NCI-H2107 treated with DMSO at 0.1 percent for 48 hours (cell line): ENCODE results near the gene IFIT1B.
"Not testable (repeated sequence)": the region's sequence is repeated elsewhere in the genome, so short reads cannot be mapped to it uniquely, and the experiment has no call there.

Experiments
- DNase-seq: peaks from one replicate; lab custom pipeline; 2025; ENCODE audit not compliant: unreplicated experiment; lab: John Stamatoyannopoulos, UW

Gene IFIT1B

GRCh38 chr10:89377705-89378637 lies at the start of gene IFIT1B:
TSS of gene IFIT1B (plus strand) at chr10:89378056. CDS start at chr10:89378136, 80 bp downstream.
- DNase-seq: no peak

- no peak for DNase-seq
Observed at GRCh38 chr10:89329151-89329550, 48.7 kb upstream of the IFIT1B start.

DNA sequence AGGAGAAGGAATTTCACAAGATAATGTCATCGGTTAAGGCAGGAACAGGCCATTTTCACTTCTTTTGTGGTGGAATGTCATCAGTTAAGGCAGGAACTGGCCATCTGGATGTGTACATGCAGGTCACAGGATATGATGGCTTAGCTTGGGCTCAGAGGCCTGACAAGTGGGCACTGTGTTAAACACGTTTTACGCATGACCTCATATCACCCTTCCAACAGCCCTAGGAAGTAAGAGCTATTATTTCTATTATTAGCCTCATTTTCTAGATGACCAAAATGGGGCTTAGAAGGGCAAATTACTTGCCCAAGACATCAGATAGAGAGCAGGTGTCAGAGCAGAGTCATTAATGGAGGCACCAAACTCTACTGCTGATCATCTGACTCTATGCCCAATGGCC lies 47.8 kb upstream of the IFIT1B start:
- DNase-seq: not testable (repeated sequence)

- no peak for DNase-seq
Observed at GRCh38 chr10:89330537-89331212, 47.2 kb upstream of the IFIT1B start.

DNA sequence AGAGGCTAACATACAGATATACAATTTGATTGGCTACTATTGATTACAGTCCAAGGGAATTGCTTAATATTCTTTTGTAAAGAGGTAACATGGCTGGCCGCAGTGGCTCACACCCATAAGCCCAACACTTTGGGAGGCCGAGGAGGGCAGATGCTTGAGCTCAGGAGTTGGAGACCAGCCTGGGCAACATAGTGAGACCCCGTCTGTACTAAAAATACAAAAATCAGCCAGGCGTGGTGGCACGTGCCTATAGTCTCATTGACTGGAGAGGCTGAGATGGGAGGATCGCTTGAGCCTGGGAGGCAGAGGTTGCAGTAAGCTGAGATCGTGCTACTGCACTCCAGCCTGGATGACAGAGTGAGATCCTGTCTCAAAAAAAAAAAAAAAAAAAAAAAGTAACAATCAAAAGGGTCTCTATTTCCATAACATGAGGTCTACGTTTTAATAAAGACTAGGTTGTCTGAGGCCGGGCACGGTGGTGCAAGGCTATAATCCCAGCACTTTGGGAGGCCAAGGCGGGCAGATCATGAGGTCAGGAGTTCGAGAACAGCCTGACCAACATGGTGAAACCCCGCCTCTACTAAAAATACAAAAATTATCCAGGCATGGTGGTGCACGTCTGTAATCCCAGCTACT lies 46.3 kb upstream of the IFIT1B start:
- DNase-seq: not testable (repeated sequence)

GRCh38 chr10:89332123-89332633 lies 45.7 kb upstream of the IFIT1B start:
- DNase-seq: peak; percentile 21

DNA sequence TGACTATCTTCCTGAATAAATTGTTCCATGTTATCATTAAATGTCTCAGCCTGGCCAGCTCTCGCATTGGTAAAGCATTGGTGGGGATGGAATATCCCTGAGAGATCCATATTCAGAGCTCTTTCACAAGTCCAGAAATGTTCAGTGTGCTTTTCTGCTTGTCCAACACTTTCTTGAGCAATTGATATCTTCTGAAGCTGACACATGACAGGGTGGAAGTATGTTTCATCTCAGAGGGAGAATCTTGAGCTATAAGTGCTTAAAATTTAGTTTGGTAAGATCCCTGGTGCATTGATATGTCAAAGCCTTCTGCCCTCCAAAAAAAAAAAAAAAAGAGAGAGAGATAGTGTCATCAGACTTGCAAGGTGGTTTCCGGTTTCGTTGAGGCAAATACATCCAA lies 42.6 kb upstream of the IFIT1B start:
- DNase-seq: no peak

DNA sequence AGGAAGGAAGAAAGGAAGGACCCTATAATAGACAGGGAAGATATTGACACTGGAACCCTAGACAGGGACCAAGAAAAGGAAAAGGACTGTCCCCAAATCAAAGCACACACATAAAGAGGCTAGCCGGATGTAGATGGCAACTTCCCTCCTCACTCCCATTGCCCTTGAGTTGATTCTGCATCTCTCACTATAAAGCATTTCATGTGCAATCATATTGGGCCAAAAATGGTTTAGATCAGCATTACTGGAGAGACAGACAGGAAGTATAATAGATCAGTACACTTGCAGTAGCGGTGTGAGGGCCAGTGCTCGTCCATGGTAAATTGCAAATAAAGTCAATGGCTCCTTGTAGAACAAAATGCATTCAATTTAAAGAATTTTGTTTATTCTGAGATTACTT lies 41.6 kb upstream of the IFIT1B start:
- DNase-seq: no peak

- DNase-seq: no peak
Observed at GRCh38 chr10:89337484-89337883, 40.4 kb upstream of the IFIT1B start.

- no peak for DNase-seq
Observed at GRCh38 chr10:89338713-89339112, 39.1 kb upstream of the IFIT1B start.

- no peak for DNase-seq
Observed at GRCh38 chr10:89339875-89340274, 38.0 kb upstream of the IFIT1B start.

GRCh38 chr10:89341649-89342048 lies 36.2 kb upstream of the IFIT1B start:
- no peak for DNase-seq

GRCh38 chr10:89342206-89342958 lies 35.5 kb upstream of the IFIT1B start:
- DNase-seq: no peak

GRCh38 chr10:89343089-89343767 lies 34.6 kb upstream of the IFIT1B start:
- no peak for DNase-seq

GRCh38 chr10:89344156-89344555 lies 33.7 kb upstream of the IFIT1B start:
- no peak for DNase-seq

DNA sequence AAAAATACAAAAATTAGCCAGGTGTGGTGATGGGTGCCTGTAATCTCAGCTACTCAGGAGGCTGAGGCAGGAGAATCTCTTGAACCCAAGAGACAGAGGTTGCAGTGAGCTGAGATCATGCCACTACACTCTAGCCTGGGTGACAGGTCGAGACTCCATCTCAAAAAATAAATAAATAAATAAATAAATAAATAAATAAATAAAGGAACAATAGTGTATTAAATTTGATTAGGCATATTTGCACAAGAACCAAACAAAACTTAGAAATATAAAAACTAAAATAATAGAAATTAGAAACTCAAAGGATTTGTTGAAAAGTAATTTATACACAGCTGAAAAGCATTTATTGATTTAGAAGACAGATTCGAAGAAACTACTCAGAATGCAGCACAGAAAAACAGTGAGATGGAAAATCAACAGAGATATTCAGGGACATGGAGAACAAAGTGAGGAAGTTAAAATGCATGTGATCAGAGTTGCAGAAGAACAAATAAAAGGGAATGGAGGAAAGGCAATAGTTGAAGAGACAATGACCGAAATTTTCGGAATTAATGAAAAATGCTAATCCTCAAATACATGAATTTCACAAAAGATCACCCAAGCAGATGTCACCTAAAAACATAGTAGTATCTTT lies 32.4 kb upstream of the IFIT1B start:
- no peak for DNase-seq

DNA sequence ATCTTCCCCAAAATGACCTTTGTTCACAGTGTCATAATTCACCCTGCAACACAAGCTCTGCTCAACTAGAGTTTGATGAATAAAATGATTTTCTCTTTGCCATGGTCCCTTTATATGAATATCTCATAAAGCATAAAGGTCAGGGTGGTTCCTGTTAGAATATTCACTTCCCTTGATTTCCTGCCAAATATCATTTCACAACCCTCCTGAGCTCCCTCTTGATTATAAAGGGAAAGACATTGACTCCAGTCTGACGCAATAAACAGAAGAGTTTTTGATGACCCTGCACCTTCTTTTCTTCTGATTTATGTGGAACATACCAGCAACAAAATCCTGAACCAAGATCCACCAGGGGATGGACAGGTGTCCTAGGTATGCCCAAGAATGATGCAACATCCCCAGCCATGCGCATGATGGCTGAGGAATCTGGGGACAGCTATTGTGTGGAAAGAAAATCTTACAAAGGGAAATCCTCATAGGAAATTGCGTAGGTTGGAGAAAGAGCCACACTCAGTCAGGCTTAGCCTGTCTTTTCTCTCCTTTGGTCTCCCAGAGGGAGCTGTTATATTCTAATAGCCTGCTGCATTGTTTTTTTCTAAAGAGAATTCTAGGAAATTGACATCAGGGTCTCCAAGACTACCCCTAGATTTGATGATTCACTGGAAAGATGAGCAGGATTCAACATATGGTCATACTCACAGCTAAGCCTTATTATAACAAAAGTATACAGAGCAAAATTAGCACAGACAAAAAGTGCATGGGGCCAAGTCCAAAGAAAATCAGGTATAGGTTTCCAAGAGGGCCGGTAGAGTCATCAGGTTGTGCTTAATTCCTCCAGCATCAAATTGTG lies 31.2 kb upstream of the IFIT1B start:
- DNase-seq: no peak

DNA sequence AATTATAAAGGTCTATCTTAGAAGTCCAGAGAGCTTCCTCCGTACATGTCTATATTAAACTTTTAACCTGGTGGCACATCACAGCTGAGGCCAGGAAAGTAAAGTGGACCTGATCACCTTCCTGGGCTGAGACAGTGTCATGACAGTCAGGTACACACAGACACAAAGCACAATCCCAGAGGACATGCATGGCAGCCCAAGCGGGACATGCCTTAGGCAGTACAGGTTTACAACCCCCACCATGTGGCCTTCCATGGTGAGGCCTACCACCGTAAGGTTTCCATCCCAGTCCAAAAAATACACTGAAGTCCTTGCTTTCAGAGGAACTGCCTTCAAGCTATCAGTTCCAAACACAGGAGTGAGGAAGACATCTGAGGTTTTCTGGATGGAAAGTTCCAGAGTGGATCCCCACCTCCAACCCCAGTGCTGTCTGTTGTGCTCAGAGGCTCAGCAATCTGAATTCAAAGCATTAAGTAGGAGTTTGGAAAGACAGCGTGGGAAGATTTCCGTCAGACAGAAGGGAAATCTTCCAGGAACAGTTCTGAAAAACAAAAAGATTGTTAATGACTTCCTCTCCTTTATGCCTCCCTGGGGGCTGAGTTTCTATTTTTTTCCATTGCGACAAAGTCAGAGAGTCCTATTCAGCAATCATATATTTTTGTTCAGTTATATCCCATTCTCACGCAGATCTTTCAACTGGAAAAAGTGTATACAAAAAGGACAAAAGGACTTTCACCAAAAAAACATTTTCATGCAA lies 30.0 kb upstream of the IFIT1B start:
- DNase-seq: no peak
